NOMO-1 treated with DMSO at 0.1 percent for 48 hours (cell line): ENCODE results near the gene MORF4L1.

Source experiments
- DNase-seq: peaks from one replicate; lab custom pipeline; 2025; ENCODE audit not compliant: unreplicated experiment; lab: John Stamatoyannopoulos, UW

MORF4L1 gene

DNA sequence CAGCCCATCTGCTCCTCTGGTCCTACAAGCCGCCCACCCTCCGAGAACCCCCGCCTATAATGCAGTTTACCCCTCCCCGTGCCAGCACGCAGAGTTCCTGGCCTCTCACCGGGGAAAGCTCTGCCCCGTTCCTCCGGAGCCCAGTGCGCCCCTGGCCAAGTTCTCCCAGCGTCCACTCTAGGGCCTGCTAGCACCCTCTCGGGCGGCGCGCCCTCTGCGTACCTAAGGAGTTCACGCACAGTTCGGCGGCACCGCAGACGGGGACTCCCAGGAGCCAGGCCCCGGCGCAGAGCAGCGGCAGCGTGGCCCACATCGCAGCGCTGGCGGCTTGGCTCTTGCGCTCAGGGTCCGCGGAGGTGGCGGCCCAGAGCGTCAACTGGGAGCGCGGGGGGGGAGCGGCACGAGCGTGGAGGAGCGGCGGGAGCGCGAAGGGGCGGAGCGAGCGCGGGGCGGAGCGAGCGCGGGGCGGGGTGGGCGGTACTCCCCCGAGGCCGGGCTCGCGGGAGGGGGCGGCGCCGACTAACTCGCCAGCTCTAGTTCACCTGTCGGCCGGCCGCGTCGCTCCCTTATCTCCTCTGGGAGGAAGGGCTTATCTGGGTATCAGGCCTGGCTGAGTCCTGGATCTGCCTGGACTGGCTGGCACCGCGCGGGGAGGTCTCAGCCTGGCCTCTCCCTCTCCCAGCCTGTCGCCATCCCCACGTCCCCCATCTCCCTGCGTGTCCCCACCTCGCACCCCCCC is 72.1 kb downstream of the MORF4L1 start, which contains the start of gene CTSH:
TSS of gene CTSH (minus strand) at position 378 of the 739 bp plus-strand sequence. CDS start at position 313, 65 bp downstream.
- peak; percentile 49 for DNase-seq

- DNase-seq = no peak
Measured at GRCh38 chr15:78946493-78946892, 73.8 kb downstream of the MORF4L1 start.

GRCh38 chr15:78947506-78947905 is 74.8 kb downstream of the MORF4L1 start:
- no peak for DNase-seq
